Fibroblast of the aortic adventitia (primary cell): ENCODE results near the gene MYH11. TPM values are rescaled to one million over a fixed set of nuclear protein-coding genes. Genes with fewer than 3 reads are reported as not detected.

Experiments used
- DNase-seq: peaks from one replicate; pipeline ENCODE4 v3.0.0-alpha.2; 2010; ENCODE audit warnings: low read depth
- H3K4me3 ChIP-seq: 2 replicates; pipeline ENCODE4 v1.5.1; 2011; ENCODE audit warnings: low read depth, mild to moderate bottlenecking, control low read depth, low read length, moderate library complexity
- CTCF ChIP-seq: IDR thresholded peaks from 2 replicates; pipeline ENCODE4 v1.5.1; 2011; ENCODE audit warnings: mild to moderate bottlenecking, low read length, control low read depth, inconsistent platforms; ENCODE audit not compliant: insufficient read depth
- total RNA-seq: library from RNA; depleted of rRNA; stranded (reverse); fragments of >200 nt; gene quantifications from 2 replicates; pipeline ENCODE4 v1.2.3, GENCODE V29; 2012; ENCODE audit warnings: low replicate concordance

MYH11 gene
- total RNA-seq, 1 donor = not detected

- H3K4me3 ChIP-seq = no peak overlapping the region
- no peak for DNase-seq
- TF ChIP-seq CTCF = no peak
Observed at GRCh38 chr16:15833541-15833940, 23.3 kb downstream of the MYH11 start.

GRCh38 chr16:15832241-15832640 is 24.6 kb downstream of the MYH11 start:
- no peak for DNase-seq
- TF ChIP-seq CTCF = no peak

GRCh38 chr16:15830832-15831451 is 25.9 kb downstream of the MYH11 start:
- H3K4me3 ChIP-seq = no peak overlapping the region
- no peak for TF ChIP-seq CTCF
- no peak for DNase-seq

More at GRCh38 chr16:15832241-15832640, 24.6 kb downstream of the MYH11 start:
- no peak overlapping the region for H3K4me3 ChIP-seq

GRCh38 chr16:15829460-15829859 is 27.4 kb downstream of the MYH11 start:
- DNase-seq = peak; percentile 25
- no peak for TF ChIP-seq CTCF
- H3K4me3 ChIP-seq = no peak overlapping the region

GRCh38 chr16:15827709-15828343 is 29.0 kb downstream of the MYH11 start:
- no peak for DNase-seq
- TF ChIP-seq CTCF = no peak
- no peak overlapping the region for H3K4me3 ChIP-seq

- DNase-seq = no peak
- no peak for TF ChIP-seq CTCF
- H3K4me3 ChIP-seq = no peak overlapping the region
Observed at GRCh38 chr16:15827299-15827698, 29.5 kb downstream of the MYH11 start.
